GM12872 (cell line): ENCODE data around the gene KIF1B.

ENCODE experiments used
- TF ChIP-seq, protein P1 (sequence below): IDR thresholded peaks from 3 replicates; pipeline ENCODE4 v1.5.1; 2011; ENCODE audit warnings: low read depth, mild to moderate bottlenecking, low read length, moderate library complexity; ENCODE audit not compliant: insufficient read depth

The KIF1B gene

GRCh38 chr1:10415211-10415930 lies 205.0 kb downstream of the KIF1B start:
- TF ChIP-seq, protein P1, sequence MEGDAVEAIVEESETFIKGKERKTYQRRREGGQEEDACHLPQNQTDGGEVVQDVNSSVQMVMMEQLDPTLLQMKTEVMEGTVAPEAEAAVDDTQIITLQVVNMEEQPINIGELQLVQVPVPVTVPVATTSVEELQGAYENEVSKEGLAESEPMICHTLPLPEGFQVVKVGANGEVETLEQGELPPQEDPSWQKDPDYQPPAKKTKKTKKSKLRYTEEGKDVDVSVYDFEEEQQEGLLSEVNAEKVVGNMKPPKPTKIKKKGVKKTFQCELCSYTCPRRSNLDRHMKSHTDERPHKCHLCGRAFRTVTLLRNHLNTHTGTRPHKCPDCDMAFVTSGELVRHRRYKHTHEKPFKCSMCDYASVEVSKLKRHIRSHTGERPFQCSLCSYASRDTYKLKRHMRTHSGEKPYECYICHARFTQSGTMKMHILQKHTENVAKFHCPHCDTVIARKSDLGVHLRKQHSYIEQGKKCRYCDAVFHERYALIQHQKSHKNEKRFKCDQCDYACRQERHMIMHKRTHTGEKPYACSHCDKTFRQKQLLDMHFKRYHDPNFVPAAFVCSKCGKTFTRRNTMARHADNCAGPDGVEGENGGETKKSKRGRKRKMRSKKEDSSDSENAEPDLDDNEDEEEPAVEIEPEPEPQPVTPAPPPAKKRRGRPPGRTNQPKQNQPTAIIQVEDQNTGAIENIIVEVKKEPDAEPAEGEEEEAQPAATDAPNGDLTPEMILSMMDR = no peak

- TF ChIP-seq, protein P1 = no peak
Measured at GRCh38 chr1:10419351-10419750, 209.0 kb downstream of the KIF1B start.

GRCh38 chr1:10421637-10422036 lies 211.3 kb downstream of the KIF1B start:
- TF ChIP-seq, protein P1 = no peak

- TF ChIP-seq, protein P1 = no peak
Measured at GRCh38 chr1:10424034-10424433, 213.7 kb downstream of the KIF1B start.

GRCh38 chr1:10424651-10425050 lies 214.3 kb downstream of the KIF1B start:
- TF ChIP-seq, protein P1 = no peak

GRCh38 chr1:10428984-10429383 lies 218.6 kb downstream of the KIF1B start:
- TF ChIP-seq, protein P1 = no peak

GRCh38 chr1:10429868-10430215 lies 219.5 kb downstream of the KIF1B start:
- TF ChIP-seq, protein P1 = no peak
